HepG2 (cell line): ENCODE data around the gene KCTD6. TPM values are rescaled to one million over a fixed set of nuclear protein-coding genes. Genes with fewer than 3 reads are reported as not detected.
A peak's percentile ranks its signal among the peaks of the same experiment; 100 is the strongest.

Experiments
- ARID5B ChIP-seq: IDR thresholded peaks from 2 replicates; pipeline ENCODE4 v1.4.0; 2020; ENCODE audit warnings: mild to moderate bottlenecking, missing genetic modification reagents
- FOSL2 ChIP-seq: sonication (generic); formaldehyde crosslinking; IDR thresholded peaks from 2 replicates; pipeline ENCODE4 v1.4.0; 2020; ENCODE audit warnings: missing genetic modification reagents
- GATAD2A ChIP-seq: IDR thresholded peaks from 2 replicates; pipeline ENCODE4 v1.6.1; 2016
- GZF1 ChIP-seq: sonication (generic); formaldehyde crosslinking; IDR thresholded peaks from 2 replicates; pipeline ENCODE4 v1.5.1; 2020; ENCODE audit warnings: mild to moderate bottlenecking, missing genetic modification reagents
- HNF4G ChIP-seq, 2 experiments: sonication (generic) in 1 of 2; formaldehyde crosslinking in 1 of 2; IDR thresholded peaks; 2 replicates each; pipeline versions ENCODE4 v1.4.0 to v1.6.1; 2011 to 2020; ENCODE audit warnings: borderline replicate concordance in 2 of 2, low read depth in 2 of 2, mild to moderate bottlenecking in 2 of 2, low read length in 1 of 2, missing genetic modification reagents in 1 of 2, moderate library complexity in 1 of 2
- PATZ1 ChIP-seq: sonication (generic); formaldehyde crosslinking; IDR thresholded peaks from 2 replicates; pipeline ENCODE4 v1.4.0; 2020; ENCODE audit warnings: missing genetic modification reagents
- POLR2A ChIP-seq, 2 experiments: IDR thresholded peaks; 2 replicates each; pipeline ENCODE4 v1.6.1; 2011; ENCODE audit warnings: low read depth in 2 of 2, low read length in 2 of 2, mild to moderate bottlenecking in 1 of 2, moderate library complexity in 1 of 2; ENCODE audit not compliant: insufficient read depth in 1 of 2
- RARA ChIP-seq: IDR thresholded peaks from 2 replicates; pipeline ENCODE4 v1.6.1; 2016; ENCODE audit warnings: missing genetic modification reagents, missing compliant biosample characterization
- SKI ChIP-seq: fragments of 450-650 bp; IDR thresholded peaks from one replicate; pipeline ENCODE4 v1.6.1; 2018; ENCODE audit warnings: mild to moderate bottlenecking; ENCODE audit not compliant: partially characterized antibody
- ZBTB7B ChIP-seq: sonication (generic); formaldehyde crosslinking; IDR thresholded peaks from 2 replicates; pipeline ENCODE4 v1.4.0; 2020; ENCODE audit warnings: missing genetic modification reagents
- ZMYM4 ChIP-seq: sonication (generic); formaldehyde crosslinking; IDR thresholded peaks from 2 replicates; pipeline ENCODE4 v1.8.1; 2023; ENCODE audit warnings: mild to moderate bottlenecking, missing genetic modification reagents
- ZNF562 ChIP-seq: sonication (generic); formaldehyde crosslinking; IDR thresholded peaks from 2 replicates; pipeline ENCODE4 v1.8.0; 2022; ENCODE audit warnings: missing genetic modification reagents, borderline replicate concordance
- ZNF576 ChIP-seq: sonication (generic); formaldehyde crosslinking; IDR thresholded peaks from 2 replicates; pipeline ENCODE4 v1.4.0; 2020; ENCODE audit warnings: mild to moderate bottlenecking, missing genetic modification reagents
- ZNF605 ChIP-seq: sonication (generic); formaldehyde crosslinking; IDR thresholded peaks from 2 replicates; pipeline ENCODE4 v1.8.0; 2022; ENCODE audit warnings: mild to moderate bottlenecking, missing genetic modification reagents
- polyA plus RNA-seq, 8 experiments: library from polyadenylated mRNA; depleted of rRNA in 3 of 8; stranded (reverse) in 7 of 8; unstranded in 1 of 8; fragments of >200 nt; fragmentation: Illumina TruSeq in 4 of 8; extraction: Trizol in 4 of 8; gene quantifications; 2 replicates each; pipeline versions ENCODE4 v1.2.1 to v1.2.3, GENCODE V29; 2011 to 2016; ENCODE audit warnings: low read depth in 4 of 8, missing spikeins in 1 of 8, mixed read lengths in 1 of 8; ENCODE audit not compliant: insufficient read depth in 1 of 8
- total RNA-seq, 5 experiments: library from RNA; depleted of rRNA; stranded (reverse); fragments of >200 nt; fragmentation: Illumina TruSeq; extraction: Trizol; gene quantifications; 2 replicates each; pipeline ENCODE4 v1.2.3, GENCODE V29; 2016; ENCODE audit warnings: low read depth in 1 of 5
- TF ChIP-seq, protein P1 (sequence below): sonication (generic); formaldehyde crosslinking; IDR thresholded peaks from 2 replicates; pipeline ENCODE4 v1.5.0; 2020; ENCODE audit warnings: missing genetic modification reagents
- TF ChIP-seq, protein P2 (sequence below): sonication (generic); formaldehyde crosslinking; IDR thresholded peaks from 2 replicates; pipeline ENCODE4 v1.4.0; 2020; ENCODE audit warnings: missing genetic modification reagents
- TF ChIP-seq, protein P3 (sequence below): sonication (generic); formaldehyde crosslinking; IDR thresholded peaks from 2 replicates; pipeline ENCODE4 v1.8.1; 2023; ENCODE audit warnings: mild to moderate bottlenecking, missing genetic modification reagents

Gene KCTD6
- total and polyA plus RNA-seq, 2 of the 13 experiments (the other 11 are each of a cell fraction or from before 2014, with no cell fraction given), result 13.4 to 14.2 TPM

DNA sequence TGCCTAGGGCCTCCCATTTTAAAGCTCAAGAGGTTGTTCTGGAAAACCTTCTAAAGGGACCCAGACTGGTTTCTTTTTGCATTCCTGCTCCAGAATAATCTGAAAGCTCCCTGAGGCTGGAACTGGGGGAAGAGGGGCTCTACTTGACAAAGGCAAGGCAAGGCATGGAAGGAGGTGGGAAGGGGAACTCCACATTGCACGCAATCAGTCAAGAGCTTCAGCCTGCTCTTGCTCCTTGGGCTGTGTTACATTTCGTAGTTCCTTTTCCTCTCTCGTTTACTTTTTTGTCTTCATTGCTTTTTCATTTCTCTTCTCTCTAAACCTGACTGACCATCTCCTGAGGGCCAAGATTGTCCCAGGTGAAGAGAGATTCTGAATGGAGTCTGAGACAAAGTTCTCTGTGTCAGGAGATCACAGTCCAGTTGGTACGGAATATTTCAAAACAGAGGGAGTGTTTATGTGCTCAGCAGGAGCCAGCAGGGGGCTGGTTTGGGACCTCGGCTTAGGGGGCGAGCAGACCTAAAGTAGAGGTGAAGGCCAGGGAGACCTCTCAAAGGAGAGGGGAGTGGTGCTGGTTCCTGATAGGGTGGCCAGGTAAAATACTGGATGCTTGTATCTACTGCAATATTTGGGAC is 6.0 kb upstream of the KCTD6 start (continued):
- TF ChIP-seq HNF4G (IDR thresholded peaks at IDR 0.05; ENCODE audit: borderline replicate concordance, low read depth, low read length) (0 out of 2 replicates have a peak, but pooled peaks have one; percentile 7), HNF4G (CRISPR knock-in tag; IDR thresholded peaks at IDR 0.05; ENCODE audit: borderline replicate concordance, low read depth) (no peak), ZMYM4 (CRISPR knock-in tag) (0 out of 2 replicates have a peak, but pooled peaks have one; percentile 27), GZF1 (CRISPR knock-in tag) (no peak), FOSL2 (CRISPR knock-in tag) (peak; percentile 10; the same call in 1 of the 2 replicates), RARA (CRISPR knock-in tag) (no peak), ARID5B (CRISPR knock-in tag) (no peak), GATAD2A (CRISPR knock-in tag) (0 out of 2 replicates have a peak, but pooled peaks have one; percentile 31), POLR2A (IDR thresholded peaks at IDR 0.05; ENCODE audit: insufficient read depth in 1 of 2, low read depth in 2 of 2, low read length in 2 of 2) (no peak), ZBTB7B (CRISPR knock-in tag) (0 out of 2 replicates have a peak, but pooled peaks have one; percentile 48), ZNF576 (CRISPR knock-in tag) (no peak), SKI (no peak), PATZ1 (CRISPR knock-in tag) (0 out of 2 replicates have a peak, but pooled peaks have one; percentile 16), ZNF605 (CRISPR knock-in tag) (0 out of 2 replicates have a peak, but pooled peaks have one; percentile 37), ZNF562 (no peak)
- TF ChIP-seq, protein P1, sequence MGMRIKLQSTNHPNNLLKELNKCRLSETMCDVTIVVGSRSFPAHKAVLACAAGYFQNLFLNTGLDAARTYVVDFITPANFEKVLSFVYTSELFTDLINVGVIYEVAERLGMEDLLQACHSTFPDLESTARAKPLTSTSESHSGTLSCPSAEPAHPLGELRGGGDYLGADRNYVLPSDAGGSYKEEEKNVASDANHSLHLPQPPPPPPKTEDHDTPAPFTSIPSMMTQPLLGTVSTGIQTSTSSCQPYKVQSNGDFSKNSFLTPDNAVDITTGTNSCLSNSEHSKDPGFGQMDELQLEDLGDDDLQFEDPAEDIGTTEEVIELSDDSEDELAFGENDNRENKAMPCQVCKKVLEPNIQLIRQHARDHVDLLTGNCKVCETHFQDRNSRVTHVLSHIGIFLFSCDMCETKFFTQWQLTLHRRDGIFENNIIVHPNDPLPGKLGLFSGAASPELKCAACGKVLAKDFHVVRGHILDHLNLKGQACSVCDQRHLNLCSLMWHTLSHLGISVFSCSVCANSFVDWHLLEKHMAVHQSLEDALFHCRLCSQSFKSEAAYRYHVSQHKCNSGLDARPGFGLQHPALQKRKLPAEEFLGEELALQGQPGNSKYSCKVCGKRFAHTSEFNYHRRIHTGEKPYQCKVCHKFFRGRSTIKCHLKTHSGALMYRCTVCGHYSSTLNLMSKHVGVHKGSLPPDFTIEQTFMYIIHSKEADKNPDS (CRISPR knock-in tag), result no peak
- TF ChIP-seq, protein P2, sequence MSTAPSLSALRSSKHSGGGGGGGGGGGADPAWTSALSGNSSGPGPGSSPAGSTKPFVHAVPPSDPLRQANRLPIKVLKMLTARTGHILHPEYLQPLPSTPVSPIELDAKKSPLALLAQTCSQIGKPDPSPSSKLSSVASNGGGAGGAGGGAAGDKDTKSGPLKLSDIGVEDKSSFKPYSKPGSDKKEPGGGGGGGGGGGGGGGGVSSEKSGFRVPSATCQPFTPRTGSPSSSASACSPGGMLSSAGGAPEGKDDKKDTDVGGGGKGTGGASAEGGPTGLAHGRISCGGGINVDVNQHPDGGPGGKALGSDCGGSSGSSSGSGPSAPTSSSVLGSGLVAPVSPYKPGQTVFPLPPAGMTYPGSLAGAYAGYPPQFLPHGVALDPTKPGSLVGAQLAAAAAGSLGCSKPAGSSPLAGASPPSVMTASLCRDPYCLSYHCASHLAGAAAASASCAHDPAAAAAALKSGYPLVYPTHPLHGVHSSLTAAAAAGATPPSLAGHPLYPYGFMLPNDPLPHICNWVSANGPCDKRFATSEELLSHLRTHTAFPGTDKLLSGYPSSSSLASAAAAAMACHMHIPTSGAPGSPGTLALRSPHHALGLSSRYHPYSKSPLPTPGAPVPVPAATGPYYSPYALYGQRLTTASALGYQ (CRISPR knock-in tag), result no peak
- TF ChIP-seq, protein P3, sequence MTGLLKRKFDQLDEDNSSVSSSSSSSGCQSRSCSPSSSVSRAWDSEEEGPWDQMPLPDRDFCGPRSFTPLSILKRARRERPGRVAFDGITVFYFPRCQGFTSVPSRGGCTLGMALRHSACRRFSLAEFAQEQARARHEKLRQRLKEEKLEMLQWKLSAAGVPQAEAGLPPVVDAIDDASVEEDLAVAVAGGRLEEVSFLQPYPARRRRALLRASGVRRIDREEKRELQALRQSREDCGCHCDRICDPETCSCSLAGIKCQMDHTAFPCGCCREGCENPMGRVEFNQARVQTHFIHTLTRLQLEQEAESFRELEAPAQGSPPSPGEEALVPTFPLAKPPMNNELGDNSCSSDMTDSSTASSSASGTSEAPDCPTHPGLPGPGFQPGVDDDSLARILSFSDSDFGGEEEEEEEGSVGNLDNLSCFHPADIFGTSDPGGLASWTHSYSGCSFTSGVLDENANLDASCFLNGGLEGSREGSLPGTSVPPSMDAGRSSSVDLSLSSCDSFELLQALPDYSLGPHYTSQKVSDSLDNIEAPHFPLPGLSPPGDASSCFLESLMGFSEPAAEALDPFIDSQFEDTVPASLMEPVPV, result no peak
